EH (cell line): ENCODE results near the gene SLC24A1.
"Not testable (repeated sequence)": the region's sequence is repeated elsewhere in the genome, so short reads cannot be mapped to it uniquely, and the experiment has no call there.

Experiments
- DNase-seq: peaks from one replicate; pipeline ENCODE4 v3.0.0-alpha.2; 2015; ENCODE audit warnings: low read depth

Gene SLC24A1

DNA sequence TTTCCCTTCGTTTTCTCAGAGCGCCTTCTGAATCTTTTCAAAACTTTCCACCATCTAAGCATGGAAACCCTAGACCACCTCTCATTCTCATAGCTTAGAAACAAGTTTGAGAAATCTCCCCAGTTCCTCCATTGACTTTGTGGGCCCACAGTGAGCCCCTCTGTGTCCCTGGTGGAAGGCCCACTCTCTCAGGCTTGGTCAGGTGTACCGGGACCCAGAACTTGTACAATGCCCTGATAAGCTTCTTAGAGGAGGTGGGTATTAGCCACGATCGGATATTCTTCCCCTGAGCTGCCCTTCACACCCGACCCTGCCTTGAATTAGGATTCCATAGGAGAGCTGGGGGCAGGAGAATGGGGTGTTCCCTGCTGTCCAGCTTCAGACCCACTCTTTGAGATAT is at the start of gene SLC24A1:
TSS of gene SLC24A1 (plus strand) at position 301 of the 400 bp plus-strand sequence. CDS start 2,143 bp downstream, outside the sequence.
- no peak for DNase-seq

DNA sequence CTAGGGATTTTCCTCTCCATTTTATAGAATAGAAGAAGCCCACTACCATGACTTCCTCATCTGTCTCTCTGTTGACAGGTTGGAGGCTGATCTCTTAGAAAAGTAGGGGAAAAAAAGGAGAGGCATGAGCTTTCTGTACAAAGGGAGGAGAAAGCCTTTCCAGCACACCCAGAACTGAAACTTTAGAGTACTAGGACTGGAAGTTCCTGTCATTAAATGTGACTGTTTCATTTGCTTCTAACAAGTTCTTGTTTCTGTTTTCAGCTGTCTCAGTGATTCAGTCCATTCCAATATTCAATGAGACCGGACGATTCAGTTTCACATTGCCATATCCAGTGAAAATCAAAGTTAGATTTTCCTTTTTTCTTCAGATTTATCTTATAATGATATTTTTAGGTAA is 49.8 kb upstream of the SLC24A1 start:
- no peak for DNase-seq

DNA sequence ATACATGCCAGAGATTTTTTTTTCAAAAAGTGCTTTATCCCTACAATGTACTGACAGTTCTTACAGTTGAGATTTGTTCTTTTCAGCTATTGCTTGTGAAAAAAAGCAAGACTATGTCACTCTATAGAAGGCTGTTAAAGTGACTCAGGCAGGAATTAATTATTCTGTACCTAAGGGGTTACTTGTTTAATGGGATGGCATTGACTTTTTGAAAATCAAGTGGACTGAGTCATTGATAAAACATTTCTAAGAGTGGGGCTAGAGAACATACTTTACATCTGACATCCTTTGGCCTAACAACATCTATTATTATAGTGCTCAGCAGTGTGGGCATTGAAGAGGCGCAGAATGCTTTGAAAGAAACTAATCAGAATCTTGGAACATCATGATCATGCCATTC is 45.1 kb upstream of the SLC24A1 start:
- DNase-seq: peak; percentile 87

DNA sequence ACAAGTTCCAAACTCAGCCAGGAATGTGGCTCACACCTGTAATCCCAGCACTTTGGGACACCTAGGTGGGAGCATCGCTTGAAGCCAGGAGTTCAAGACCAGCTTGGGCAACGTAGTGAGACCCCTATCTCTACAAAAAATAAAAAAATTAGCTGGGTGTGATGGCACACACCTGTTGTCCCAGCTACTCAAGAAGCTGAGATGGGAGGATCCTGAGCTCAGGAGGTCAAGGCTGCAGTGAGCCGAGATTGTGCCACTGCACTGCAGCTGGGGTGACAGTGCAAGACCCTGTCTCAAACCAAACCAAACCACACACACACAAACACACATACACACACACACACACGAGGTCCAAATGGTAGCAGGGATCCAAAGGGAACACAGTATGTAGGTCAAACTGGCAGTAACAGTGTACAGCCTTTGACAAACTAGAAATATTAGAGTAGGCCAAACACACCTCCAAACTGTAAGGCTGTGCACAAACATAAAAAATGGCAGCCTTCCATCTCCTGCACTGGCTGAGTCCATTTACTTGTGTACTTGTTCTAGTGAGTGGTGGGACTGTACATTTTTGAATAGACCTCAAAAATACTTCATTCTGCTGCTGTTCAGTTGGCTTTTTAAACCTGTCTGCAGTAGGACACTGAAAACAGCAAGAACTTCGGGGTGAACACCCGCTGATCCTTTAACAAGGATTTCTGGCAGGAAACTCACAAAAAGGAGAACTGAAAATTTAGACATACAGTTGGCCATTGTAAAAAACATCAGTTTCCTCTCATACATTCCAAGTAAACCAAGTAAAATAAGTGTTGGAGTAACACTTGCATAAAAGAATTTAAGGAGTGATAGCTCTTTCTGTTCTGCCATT is 44.4 kb upstream of the SLC24A1 start:
- no peak for DNase-seq

DNA sequence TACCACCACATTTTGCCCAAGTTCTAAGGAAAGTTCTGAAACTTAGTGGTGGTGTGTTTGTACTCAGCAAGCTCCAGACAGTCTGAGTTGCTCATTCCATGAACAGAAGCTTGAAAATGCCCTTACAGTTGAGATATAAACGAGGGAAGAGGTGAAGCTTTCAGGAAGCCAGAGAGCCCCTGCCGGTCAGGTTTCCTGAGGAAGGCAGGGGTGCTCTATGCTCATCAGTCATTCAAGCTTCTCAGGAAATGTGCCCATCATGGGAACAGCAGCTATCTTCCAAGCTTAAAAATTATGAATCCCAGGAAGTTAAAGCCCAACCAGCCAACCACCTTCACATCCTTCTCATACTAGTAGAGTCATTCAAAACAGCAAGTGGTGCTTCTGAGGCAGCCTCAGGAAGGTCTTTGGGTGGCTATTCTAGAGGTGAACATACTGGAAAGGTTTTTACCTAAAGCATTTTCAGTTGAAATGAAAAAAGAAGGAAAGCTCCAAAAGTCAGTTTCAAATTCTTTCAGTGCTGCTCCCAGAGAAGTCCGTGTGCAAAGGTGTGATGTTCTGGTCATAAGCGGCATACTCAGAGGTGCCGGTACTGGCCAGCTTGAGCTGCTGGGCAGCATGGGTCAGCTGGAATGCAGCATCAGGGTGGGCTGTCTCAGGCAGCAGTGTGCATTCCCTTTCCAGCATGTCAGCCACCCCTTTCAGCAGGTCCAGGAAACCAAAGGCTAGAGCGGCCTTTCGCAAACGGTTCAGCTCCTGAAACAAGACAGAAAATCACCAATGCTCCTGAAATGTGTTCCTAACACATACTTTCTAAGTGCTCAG is 42.6 kb upstream of the SLC24A1 start:
- DNase-seq: peak; percentile 23

DNA sequence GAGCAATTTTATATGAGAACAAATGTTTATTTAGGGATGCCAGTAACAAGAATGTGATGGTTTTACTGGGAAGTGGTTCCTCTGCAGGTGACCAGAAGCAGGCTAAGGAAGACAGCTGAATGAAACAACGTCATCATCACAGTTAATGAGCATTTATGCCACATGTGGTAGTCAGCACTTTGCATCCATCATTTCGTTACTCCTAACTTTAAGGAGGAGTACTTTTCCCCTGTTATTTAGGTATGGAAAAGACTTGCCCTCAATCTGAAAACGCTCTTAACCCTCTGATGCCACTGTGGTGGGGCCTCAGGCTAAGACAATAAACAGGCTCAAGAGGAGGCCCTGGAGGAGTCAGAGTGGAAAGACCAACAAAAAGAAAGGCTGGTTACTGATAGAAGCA is 42.0 kb upstream of the SLC24A1 start:
- no peak for DNase-seq

DNA sequence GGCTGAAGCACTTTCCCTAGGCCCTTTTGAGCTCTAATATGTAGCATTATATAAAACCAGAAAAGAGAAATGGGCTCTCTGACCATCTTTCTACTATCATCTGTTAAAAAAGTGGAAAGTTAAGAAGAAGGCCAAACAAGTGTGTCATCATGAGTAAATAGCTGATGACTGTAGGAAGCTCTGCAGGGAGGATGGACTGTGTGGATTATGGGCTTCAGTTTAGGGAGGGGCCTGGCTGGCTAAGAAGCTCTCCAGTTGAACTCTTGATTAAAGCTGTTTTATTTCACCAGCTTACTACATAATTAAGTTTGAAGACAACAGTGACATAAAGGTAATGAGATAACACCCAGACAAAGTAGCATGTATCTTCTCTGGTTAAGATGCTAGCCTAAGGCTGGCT is 41.5 kb upstream of the SLC24A1 start:
- peak; percentile 84 for DNase-seq

DNA sequence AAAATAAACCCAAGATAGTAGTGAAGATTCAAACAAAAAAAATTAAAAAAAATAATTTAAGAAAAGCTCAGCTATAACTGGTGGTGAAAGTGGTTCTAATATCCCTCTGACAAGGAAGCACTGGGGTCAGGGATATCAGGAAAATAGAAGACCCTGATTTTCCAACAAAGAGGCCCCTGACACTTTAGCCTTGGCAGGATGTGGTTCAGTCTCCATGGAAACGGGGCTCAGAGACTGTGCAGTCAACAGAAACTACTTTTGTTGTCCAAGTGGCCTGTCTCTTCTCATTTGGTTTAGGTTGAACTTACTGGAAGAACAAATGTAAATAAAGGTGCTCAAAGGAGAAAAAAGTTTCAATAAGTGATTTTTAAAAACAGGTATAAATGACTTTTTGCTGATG is 38.0 kb upstream of the SLC24A1 start:
- DNase-seq: peak; percentile 59

DNA sequence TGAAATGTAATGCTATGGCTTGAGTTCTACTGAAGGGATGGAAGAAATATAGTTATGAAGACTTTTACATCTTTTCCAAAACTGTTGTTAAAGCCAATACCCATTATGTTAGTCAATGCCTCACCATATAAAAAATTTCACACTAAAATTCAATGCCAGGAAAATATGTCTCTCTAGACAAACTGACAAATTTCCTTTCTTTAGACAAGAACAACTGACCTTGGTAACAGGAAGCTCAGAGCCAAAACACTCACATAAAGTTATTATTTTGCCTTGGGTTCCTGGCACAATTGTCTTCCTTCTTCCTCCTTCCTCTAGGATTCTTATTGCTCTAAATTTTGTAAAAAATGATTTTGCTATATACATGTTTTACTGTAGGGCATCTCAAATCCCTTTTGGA is 37.5 kb upstream of the SLC24A1 start:
- DNase-seq: no peak

DNA sequence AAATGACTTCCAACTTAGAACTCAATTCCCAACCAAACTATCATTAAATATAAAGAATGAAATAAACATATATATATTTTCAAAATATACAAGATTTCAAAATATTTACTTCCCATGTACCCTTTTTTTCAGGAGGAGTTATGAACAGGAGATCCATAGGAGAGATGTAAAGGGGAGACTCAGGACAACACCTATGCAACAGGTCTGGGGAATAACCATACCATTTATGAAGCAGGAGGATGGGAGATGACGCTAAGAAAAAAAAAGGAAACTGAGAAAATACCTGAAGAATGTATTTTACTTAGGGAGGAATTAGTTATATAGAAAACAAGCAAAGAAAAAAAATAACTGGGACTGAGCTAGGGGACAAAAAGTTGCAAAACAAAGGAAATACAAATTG is 34.6 kb upstream of the SLC24A1 start:
- DNase-seq: no peak

DNA sequence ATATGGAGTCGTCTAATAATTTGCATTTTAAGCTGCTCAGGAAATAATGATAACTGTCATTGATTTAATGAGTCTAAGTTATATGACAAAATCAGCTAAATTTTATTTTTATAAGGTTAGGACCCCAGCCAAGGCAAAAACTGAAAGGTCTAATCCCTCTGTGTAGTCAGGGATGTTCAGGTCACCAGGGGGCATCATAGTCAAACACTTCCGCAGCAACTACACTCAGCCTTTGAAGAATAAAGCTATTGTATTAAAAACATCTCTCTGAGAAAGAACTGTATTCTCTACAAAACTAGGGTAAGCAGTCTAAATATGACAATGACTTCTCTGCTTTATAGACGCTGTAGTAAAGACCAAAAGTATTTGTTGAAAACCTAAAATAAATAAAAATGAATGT is 25.8 kb upstream of the SLC24A1 start:
- DNase-seq: no peak

DNA sequence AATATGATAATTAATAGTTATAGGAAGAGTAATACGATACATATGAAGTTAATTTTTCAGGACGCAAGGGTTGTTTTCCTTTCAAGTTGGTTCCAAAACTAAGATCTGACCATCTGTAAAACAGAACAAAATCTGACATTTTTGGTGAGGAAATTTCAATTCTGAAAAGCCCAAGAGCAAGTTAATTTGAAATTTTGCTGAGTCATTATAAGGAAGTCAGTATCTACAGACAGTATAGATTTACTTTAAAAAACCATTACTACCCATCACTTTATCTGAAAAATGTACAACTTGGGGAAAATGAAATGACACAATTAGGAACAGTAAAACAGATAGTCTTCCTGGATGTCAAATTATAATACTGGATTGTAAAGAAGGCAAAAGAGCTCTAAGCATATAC is 23.3 kb upstream of the SLC24A1 start:
- no peak for DNase-seq

DNA sequence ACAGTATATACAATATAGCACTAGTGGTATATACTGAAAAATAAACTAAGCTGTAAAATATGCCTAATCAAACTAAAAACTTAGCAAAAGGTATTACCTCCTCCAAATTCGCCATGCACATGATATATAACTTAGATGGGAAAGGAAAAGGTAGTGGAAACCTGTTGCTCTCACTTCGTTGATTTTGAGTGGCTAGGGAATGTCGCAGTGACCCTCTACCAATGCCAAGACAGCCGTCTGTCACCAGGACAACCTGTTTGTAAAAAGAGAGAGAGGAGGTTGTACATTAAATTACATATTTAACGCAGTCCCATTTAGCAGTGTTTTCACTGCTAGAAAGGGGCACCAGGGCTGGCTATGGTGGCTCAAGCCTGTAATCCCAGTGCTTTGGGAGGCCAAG is 22.1 kb upstream of the SLC24A1 start:
- no peak for DNase-seq

DNA sequence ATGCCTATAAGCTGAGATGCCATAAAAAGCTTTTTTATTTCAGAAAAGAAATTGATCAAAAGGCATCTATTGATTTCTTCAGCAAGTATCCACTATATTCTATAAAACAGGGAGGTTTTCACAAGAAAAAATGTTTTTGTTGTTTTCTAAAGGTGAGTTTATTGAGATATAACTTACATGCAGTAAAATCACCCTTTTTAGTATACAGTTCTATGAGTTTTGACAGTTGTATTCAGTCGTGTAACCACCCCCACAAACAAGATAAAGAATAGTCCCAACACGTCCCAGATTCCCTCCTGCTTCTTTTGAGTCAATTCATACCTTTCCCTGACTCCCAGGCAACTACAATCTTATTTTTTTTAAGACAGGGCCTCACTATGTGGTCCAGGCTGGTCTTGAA is 18.6 kb upstream of the SLC24A1 start:
- DNase-seq: no peak

DNA sequence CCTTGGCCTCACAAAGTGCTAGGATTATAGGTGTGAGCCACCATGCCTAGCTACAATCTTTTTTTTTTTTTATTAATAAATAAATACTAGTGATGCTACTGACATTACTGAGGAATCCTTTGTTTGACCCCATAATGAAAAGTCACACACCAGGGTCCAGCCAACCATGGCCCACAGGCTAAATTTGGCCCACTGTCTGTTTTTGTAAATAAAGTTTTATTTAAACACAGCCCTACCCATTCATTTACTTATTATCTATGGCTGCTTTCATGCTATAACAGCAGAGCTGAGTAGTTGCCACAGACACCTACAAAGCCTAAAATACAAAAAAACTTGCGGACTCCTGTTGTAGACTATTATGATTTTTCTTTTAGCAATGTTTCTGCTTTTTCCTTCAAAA is 18.2 kb upstream of the SLC24A1 start:
- DNase-seq: no peak

DNA sequence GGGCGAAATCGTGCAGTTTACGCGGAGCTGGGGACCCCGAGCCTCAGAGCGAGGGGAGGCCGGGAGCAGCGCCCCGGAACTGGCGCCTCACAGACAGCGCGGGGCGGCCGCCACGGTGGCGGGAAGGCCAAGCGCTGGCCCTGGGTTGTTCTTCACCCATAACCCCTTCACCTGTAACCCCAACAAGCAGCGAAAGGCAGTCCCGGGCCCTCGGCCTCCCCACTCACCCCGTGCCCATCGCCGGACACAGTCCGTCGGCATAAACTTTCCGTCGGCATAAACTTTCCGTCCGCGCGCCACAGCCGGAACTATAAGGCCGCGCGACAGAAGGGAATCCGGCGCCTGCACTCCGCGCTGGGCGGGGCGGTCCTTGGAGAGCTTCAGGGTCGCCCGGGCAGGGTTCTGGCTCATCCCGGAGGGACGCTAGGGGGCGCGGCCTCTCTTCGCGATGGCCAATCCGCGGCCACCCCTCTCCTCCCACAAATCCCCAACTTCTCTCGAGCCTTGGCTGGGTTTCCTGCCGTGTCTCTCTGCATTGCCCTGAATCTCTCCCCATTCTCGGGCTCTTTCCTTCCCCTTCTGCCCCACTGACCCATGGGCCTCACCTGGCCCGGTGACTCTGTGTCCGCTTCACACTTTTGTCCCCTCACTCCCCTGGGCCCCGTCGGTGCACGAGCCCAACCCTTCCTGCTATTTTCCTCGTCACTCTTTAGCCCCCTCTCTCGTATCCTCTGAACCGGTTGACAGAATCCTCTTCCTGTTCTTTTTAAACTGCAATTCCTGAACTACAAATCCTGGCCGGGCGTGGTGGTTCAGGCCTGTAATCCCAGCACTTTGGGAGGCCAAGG is 10.6 kb upstream of the SLC24A1 start, which contains the start of gene INTS14:
TSS of gene INTS14 (minus strand) at position 261 of the 848 bp plus-strand sequence. CDS start 3,751 bp downstream, outside the sequence.
- DNase-seq: peak; percentile 96

DNA sequence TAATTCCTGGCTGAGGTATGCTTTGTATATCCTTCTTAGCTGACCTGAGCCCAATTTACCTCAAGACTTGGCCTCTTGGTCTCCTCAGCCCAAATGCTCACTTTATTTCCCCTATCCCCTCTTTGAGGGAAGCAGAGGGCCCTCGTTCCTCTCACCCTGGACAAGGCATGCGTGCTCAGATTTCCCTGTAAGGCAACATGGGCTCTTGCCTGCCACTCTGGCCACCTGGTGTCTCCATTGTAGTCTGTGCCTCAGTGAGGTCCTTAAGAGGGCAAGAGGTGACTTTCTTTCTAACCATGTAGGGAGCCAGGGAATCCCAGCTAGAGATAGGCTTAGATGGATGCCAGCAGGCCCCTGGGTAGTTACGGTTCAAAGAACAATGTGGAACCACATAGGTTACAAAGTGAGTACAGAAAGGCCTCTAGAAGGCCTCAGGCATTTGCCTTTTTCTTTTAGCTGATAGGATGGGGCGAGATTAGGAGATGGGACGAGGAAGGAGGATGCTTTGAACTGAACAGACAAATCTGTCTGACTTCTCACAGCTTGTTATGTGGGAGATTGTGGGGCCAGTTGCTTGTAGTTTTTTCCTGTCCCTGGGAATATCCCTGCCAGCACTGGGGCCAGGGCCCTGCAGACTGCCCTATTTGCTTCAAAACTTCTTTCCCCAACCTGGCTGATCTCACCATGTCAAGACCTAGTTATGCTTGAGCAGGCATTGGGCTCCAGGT is 9.7 kb upstream of the SLC24A1 start:
- no peak for DNase-seq

DNA sequence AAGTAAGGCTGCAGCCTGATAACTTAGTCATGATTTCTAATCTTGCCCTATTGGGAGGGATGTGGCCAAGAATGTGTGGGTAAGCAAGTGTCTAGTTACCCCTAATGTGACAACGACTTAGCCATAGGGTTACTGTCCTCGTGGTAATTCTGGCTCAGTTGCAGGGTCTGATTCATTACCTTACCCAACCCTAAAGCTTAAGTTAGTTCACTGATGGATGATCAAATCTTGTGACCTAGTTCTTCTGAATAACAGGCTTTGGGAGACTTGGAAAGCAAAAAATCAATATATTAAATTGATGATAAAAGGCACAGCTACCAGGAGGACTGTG is 9.2 kb upstream of the SLC24A1 start:
- DNase-seq: no peak

DNA sequence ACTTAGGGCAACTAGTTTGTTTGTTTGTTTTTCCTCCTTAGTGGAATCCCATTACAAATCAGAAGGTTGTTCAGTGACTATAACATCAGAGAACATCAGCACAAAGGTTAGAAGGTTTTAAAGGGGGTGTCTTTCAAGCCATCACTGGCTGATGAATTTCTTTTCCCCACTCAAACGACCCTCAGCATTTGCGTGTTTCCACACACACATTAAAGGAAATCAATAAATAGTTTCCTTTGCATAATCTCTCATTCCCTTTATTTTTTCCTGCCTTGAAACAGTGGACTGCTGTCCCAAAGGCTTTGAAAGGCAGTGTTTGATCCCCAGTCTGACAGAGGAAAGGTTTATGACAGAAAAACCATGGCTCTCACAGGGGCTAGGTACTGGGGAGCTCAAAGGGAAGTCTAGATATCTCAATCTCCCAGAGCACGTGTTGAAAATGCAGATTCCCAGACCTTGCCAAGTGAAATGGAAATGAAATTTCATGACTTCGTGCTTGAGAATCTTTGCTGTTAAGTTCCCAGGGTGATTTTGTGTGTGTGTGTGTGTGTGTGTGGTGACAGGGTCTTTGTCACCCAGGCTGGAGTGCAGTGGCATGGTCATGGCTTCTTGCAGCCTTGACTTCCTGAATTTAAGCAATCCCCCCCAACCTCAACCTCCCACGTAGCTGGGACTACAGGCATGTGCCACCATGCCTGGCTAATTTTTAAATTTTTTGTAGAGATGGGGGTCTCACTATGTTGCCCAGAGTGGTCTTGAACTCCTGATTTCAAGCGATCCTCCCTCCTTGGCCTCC is 8.6 kb upstream of the SLC24A1 start:
- no peak for DNase-seq

DNA sequence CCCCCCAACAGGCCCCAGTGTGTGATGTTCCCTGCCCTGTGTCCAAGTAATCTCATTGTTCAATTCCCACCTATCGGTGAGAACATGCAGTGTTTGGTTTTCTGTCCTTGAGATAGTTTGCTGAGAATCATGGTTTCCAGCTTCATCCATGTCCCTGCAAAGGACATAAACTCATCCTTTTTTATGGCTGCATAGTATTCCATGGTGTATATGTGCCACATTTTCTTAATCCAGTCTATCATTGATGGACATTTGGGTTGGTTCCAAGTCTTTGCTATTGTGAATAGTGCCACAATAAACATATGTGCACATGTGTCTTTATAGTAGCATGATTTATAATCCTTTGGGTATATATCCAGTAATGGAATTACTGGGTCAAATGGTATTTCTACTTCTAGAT is 5.9 kb upstream of the SLC24A1 start:
- not testable (repeated sequence) for DNase-seq
